Lower lobe of right lung (tissue), 2 donors: ENCODE results near the gene MZT2A. TPM values are rescaled to one million over a fixed set of nuclear protein-coding genes. Genes with fewer than 3 reads are reported as not detected.
"Not testable (repeated sequence)": the region's sequence is repeated elsewhere in the genome, so short reads cannot be mapped to it uniquely, and the experiment has no call there.

Experiments
- ATAC-seq, 2 donors: fragments of 200-7000 bp; cut with Tn5 transposase; one replicate each; pipeline ENCODE4 v1.9.1; 2020 to 2022; ENCODE audit warnings: mild to moderate bottlenecking in 2 of 2, moderate library complexity in 2 of 2
- DNase-seq: peaks from one replicate; pipeline ENCODE4 v3.0.0-alpha.2; 2020
- H3K27ac ChIP-seq: fragments of 200-600 bp; one replicate; pipeline ENCODE4 v1.8.0; 2022
- H3K27me3 ChIP-seq: fragments of 200-600 bp; one replicate; pipeline ENCODE4 v1.8.0; 2022; ENCODE audit warnings: low read depth
- H3K36me3 ChIP-seq: fragments of 200-600 bp; one replicate; pipeline ENCODE4 v1.8.0; 2022; ENCODE audit warnings: mild to moderate bottlenecking
- H3K4me1 ChIP-seq: fragments of 200-600 bp; one replicate; pipeline ENCODE4 v1.8.0; 2022
- H3K4me3 ChIP-seq: fragments of 200-600 bp; one replicate; pipeline ENCODE4 v1.8.0; 2022; ENCODE audit warnings: mild to moderate bottlenecking
- H3K9me3 ChIP-seq: fragments of 200-600 bp; one replicate; pipeline ENCODE4 v1.8.0; 2022
- intact Hi-C: fragments of 100-400 bp; cut with DNase I; formaldehyde crosslinking; loops from one replicate; pipeline ENCODE4 v1.11.0; 2022
- total RNA-seq: library from RNA; stranded (reverse); fragmentation: NEBNext Ultra II Directional; extraction: Animal tissue kit (Norgen Biotek cat#: 25700); gene quantifications from one replicate; pipeline ENCODE4 v1.2.1, GENCODE V29; 2021
- TF ChIP-seq, protein P1 (sequence below): fragments of 200-600 bp; IDR thresholded peaks from one replicate; pipeline ENCODE4 v1.8.0; 2022; ENCODE audit warnings: antibody characterized with exemption, mild to moderate bottlenecking
- donor health status: DM: no; HTN: yes; CAD: no; lungs with severe emphysema.

Gene MZT2A
- total RNA-seq, 1 donor from 2014 or later: 49.9 TPM

DNA sequence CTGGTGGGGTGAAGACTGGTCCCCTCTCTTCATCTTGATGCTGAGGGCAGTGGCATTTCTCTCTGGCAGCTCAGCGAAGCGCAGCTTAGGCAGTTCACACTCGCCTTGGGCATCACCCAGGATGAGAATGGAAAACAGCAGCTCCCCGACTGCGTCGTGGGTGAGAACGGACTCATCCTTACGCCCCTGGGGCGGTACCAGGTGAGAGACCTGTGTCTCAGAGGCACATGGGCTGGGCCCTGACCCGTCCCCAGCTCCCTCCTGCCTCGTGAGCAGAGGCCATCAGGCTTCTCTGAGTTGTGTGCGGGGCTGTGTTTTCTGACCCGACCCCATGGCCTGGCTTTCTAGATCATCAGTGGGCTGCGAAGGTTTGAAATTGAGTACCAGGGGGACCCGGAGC lies 27.3 kb upstream of the MZT2A start:
- Histone ChIP-seq H3K36me3 (peaks cover 34% of the 10 kb centered on the region), H3K4me1 (no peaks in the 10 kb centered on the region), H3K9me3 (no peaks in the 10 kb centered on the region), H3K27me3 (no peaks in the 10 kb centered on the region), H3K27ac (no peak overlapping the region), H3K4me3 (no peak overlapping the region)
- TF ChIP-seq, protein P1, sequence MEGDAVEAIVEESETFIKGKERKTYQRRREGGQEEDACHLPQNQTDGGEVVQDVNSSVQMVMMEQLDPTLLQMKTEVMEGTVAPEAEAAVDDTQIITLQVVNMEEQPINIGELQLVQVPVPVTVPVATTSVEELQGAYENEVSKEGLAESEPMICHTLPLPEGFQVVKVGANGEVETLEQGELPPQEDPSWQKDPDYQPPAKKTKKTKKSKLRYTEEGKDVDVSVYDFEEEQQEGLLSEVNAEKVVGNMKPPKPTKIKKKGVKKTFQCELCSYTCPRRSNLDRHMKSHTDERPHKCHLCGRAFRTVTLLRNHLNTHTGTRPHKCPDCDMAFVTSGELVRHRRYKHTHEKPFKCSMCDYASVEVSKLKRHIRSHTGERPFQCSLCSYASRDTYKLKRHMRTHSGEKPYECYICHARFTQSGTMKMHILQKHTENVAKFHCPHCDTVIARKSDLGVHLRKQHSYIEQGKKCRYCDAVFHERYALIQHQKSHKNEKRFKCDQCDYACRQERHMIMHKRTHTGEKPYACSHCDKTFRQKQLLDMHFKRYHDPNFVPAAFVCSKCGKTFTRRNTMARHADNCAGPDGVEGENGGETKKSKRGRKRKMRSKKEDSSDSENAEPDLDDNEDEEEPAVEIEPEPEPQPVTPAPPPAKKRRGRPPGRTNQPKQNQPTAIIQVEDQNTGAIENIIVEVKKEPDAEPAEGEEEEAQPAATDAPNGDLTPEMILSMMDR: no peak
- no peak for ATAC-seq
- no peak for DNase-seq
- intact Hi-C loops: no loop called here

DNA sequence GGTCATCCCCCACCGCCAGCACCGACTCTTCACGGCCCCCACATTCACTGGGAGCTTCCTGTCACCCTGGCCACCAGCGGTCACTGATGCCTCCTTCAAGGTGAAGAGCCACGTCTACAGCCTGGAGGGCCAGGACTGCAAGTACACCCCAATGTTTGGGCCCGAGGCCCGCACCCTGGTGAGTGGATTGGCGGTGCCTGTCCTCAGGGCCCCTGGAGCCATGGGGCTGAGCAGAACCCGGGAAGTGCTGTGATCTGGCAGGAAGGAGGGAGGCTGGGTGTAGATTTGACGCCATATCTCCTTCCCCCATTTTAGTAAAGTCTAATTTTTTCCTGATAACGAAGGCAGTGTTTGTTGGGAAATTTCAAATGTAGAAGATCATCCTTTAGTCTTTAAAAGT lies 26.3 kb upstream of the MZT2A start:
- H3K27me3 ChIP-seq, H3K4me3 ChIP-seq, H3K9me3 ChIP-seq, ATAC-seq, H3K4me1 ChIP-seq, H3K27ac ChIP-seq, DNase-seq, intact Hi-C loops: not testable (repeated sequence)
- H3K36me3 ChIP-seq: peaks cover 40% of the 10 kb centered on the region

DNA sequence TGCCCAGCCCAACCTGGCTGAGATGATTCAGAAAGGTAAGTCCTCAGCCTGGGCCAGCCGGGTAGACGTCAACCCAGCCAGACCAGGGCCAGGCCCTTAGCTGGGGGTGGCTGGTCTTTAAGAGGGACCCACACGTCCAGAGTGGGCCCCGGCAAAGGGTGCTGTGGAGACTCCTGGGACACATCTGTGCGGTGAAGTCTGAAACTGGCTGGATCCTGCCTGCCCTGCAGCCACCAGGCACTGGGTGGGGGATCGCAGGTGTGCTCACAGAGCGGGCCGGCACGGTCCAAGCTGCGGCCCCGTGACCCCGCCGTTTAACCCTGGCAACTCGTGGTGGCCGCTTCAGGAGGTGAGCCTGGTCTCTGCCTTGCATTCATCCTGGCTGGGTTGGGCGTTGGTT lies 25.7 kb upstream of the MZT2A start:
- H3K4me3 ChIP-seq, intact Hi-C loops, H3K27me3 ChIP-seq, H3K9me3 ChIP-seq, DNase-seq, ATAC-seq, H3K4me1 ChIP-seq, H3K27ac ChIP-seq: not testable (repeated sequence)
- peaks cover 44% of the 10 kb centered on the region for H3K36me3 ChIP-seq

DNA sequence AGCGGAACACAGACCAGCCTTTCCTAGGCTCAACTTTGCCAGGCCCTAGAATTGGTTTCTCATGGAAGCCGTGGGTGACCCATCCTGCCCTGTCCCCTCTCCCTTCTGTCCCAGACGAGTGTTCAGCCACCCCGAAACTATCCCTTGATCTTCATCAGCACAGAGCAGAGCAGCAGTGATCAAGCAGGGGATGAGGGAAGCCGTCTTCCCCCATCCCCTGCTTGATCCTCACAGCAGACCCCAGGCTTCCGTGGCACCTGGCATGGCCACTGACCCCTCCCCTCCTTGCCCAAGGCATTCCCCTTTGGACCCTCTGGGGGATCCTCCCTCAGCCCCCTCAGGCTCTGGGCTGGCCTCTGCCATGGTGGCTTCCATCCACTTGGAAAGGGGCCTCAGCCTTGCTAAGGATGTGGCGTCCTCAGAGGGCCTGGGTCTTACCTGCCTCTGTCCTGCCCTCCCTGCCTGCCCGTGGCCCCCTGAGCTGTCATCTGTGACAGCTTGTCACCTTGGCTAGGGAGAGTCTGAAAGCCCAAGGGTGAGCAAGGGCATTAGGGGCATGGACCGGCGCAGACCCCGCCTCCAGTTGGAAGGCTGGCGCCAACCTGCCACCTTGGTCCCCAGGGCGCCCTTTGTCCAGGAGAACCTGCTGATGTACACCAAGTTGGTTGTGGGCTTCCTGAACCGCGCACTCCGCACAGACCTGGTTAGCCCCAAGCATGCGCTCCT lies 25.1 kb upstream of the MZT2A start:
- Histone ChIP-seq H3K4me3 (no peak overlapping the region), H3K9me3 (no peaks in the 10 kb centered on the region), H3K36me3 (peaks cover 49% of the 10 kb centered on the region), H3K27me3 (no peaks in the 10 kb centered on the region), H3K27ac (no peak overlapping the region), H3K4me1 (no peaks in the 10 kb centered on the region)
- intact Hi-C loops: no loop called here
- ATAC-seq (no peak), DNase-seq (no peak)
- TF ChIP-seq, protein P1: no peak

DNA sequence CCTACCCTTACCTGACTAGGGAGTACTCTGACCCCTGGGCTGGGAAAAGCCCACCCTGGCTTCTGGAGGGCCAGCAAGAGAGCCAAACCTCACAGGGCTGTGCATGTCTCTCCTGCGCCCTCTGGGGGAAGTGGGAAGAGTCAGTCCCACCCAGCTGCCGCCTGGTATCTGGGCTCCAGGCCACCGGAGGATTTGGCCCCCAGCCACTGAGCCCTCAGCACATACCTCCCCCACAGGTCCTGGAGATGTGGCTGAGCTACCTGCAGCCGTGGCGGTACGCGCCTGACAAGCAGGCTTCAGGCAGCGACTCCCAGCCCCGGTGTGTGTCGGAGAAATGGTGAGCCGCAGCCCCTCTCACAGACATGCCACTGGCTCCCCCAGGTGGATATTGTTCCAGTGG lies 24.4 kb upstream of the MZT2A start:
- H3K9me3 ChIP-seq, H3K4me3 ChIP-seq, H3K4me1 ChIP-seq, DNase-seq, H3K27me3 ChIP-seq, intact Hi-C loops, H3K27ac ChIP-seq, ATAC-seq: not testable (repeated sequence)
- peaks cover 51% of the 10 kb centered on the region for H3K36me3 ChIP-seq

DNA sequence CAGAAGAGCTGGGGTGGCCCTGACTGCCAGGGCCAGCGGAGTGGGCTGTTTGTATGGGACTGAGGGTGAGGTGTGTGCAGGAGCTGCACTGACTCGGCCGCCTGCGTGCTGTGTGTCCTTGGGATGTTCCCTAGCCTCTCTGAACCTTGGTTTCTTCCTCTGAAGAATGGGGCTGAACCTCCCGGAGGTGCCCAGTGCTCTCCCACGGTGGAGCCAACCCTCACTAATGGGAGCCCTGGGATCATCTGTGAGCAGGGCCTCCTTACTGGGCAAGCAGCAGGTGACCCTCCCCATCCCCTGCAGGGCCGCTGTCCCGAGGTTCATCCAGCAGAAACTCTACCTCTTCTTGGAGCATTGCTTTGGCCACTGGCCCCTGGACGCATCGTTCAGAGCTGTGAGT lies 23.8 kb upstream of the MZT2A start:
- H3K27ac ChIP-seq: no peak overlapping the region
- peaks cover 52% of the 10 kb centered on the region for H3K36me3 ChIP-seq
- no peaks in the 10 kb centered on the region for H3K27me3 ChIP-seq
- ATAC-seq (no peak), DNase-seq (no peak)
- TF ChIP-seq, protein P1: no peak
- intact Hi-C loops: no loop called here
- no peaks in the 10 kb centered on the region for H3K9me3 ChIP-seq
- H3K4me1 ChIP-seq: no peaks in the 10 kb centered on the region
- H3K4me3 ChIP-seq: no peak overlapping the region

DNA sequence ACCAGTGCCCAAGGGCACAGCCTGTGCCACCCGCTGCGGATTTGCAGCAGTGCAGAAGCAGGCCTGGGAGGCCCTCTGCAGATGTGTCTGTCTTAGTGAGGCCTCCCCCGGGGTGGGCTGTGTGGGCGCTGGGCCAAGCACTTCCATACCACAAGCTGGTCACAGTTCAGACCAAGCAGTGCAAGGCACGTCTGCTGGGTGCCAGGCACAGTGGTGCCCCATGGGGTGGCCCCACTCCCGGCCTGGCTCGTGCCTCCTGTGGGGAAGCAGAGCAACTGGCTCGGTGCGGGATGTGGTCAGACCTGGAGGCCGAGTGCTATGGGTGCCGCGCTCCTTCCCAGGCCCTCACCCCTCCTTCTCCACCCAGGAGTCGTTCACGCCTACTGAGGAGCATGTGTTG lies 23.0 kb upstream of the MZT2A start:
- H3K9me3 ChIP-seq, intact Hi-C loops, H3K4me1 ChIP-seq, DNase-seq, ATAC-seq, H3K27me3 ChIP-seq, H3K4me3 ChIP-seq, H3K27ac ChIP-seq: not testable (repeated sequence)
- H3K36me3 ChIP-seq: peaks cover 51% of the 10 kb centered on the region

DNA sequence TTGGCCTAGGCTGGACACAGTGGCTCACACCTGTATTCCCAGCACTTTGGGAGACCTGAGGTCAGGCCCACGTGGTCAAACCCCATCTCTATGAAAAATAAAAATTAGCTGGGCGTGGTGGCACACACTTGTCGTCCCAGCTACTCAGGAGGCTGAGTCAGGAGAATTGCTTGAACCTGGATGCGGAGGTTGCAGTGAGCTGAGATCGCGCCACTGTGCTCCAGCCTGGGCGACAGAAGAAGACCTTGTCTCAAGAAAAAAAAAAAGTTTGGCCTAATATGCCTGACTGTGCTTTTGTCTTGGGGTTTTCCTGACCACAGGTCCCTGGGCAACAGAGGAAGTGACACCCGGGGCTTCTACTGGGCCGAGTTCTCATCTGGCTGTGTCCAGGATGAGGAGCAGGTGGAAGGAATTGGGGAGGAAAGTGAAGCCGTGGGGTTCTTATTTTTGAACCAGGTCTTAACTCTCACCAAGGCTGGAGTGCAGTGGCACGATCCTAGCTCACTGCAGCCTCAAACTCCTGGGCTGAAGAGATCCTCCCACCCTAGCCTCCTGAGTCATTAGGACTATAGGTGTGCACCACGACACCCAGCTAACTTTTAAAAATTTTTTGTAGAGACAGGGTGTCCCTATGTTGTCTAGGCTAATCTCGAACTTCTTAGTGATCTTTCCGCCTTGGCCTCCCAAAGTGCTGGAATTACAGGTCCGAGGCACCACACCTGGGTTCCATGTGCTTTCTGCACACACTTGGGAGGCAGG lies 22.4 kb upstream of the MZT2A start:
- H3K36me3 ChIP-seq: peaks cover 51% of the 10 kb centered on the region
- H3K4me1 ChIP-seq, DNase-seq: not testable (repeated sequence)

DNA sequence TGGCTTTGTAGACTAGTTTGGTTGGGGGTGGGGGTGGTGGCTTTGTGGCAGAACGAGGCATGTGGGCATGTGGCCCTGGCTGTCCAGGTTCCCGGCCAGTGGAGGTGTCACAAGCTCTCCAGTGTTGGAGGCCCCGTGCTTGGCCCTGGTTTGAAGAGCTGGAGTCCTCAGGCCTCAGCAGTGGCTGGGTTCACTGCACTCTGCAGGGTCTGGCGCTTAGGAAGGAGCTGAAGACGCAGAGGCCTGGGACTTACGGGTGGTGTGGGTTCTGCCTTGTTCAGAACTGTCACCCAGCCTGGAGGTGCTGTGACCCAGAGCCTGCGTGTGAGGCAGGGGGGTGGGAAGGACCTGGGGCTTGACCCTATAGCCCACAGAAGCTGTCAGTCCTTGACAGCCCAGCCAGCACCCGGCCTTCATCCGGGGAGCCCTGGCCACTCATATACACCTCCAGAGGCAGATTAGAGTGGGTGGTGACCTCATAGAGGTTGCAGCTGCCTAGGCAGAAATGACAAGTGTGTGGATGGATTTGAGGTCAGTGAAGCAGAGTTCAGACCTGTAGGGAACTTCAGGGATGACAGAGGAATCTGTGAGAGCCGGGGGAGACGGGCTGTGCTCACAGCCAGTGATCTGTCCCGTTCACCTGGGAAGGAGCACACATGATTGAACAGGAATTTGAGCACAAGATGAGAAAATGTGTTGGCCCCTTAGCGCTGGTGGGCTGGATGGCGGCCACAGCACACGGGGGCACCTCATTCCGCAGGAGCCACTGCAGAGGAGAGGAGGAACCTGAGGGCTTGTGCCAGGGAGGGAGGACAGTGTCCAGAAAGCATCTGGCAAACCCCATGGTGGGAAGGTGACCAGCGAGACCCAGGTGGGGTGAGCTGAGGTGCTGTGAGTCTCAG lies 20.0 kb upstream of the MZT2A start:
- H3K27me3 ChIP-seq, H3K4me1 ChIP-seq, ATAC-seq, H3K9me3 ChIP-seq, intact Hi-C loops, DNase-seq, H3K27ac ChIP-seq, H3K4me3 ChIP-seq: not testable (repeated sequence)
- H3K36me3 ChIP-seq: peaks cover 51% of the 10 kb centered on the region

More for the DNA sequence above, 22.4 kb upstream of the MZT2A start:
- intact Hi-C loops, ATAC-seq, H3K27me3 ChIP-seq, H3K4me3 ChIP-seq, H3K27ac ChIP-seq, H3K9me3 ChIP-seq: not testable (repeated sequence)
